HepG2 (cell line): ENCODE data around the gene ATP11A. TPM values are rescaled to one million over a fixed set of nuclear protein-coding genes. Genes with fewer than 3 reads are reported as not detected.

ENCODE experiments used
- ATM ChIP-seq: fragments of 450-650 bp; IDR thresholded peaks from 2 replicates; pipeline ENCODE4 v1.7.1; 2017; ENCODE audit warnings: mild to moderate bottlenecking, borderline replicate concordance
- DMAP1 ChIP-seq: IDR thresholded peaks from 2 replicates; pipeline ENCODE4 v1.6.1; 2016
- FOXJ3 ChIP-seq: sonication (generic); formaldehyde crosslinking; IDR thresholded peaks from 2 replicates; pipeline ENCODE4 v1.4.0; 2020; ENCODE audit warnings: missing genetic modification reagents, mild to moderate bottlenecking, borderline replicate concordance
- KAT8 ChIP-seq: IDR thresholded peaks from 2 replicates; pipeline ENCODE4 v1.6.1; 2016; ENCODE audit warnings: missing genetic modification reagents, missing compliant biosample characterization
- KDM2A ChIP-seq: sonication (generic); formaldehyde crosslinking; IDR thresholded peaks from 2 replicates; pipeline ENCODE4 v1.4.0; 2020; ENCODE audit warnings: low read depth, missing genetic modification reagents, borderline replicate concordance
- MAZ ChIP-seq, 2 experiments: sonication (generic) in 1 of 2; formaldehyde crosslinking in 1 of 2; IDR thresholded peaks; 2 replicates each; pipeline versions ENCODE4 v1.5.0 to v1.6.1; 2012 to 2020; ENCODE audit warnings: low read depth in 2 of 2, mild to moderate bottlenecking in 2 of 2, borderline replicate concordance in 1 of 2, improper control_type of control experiment in 1 of 2, low read length in 1 of 2, missing genetic modification reagents in 1 of 2, moderate library complexity in 1 of 2
- ZNF747 ChIP-seq: sonication (generic); formaldehyde crosslinking; IDR thresholded peaks from 2 replicates; pipeline ENCODE4 v1.8.1; 2023; ENCODE audit warnings: missing genetic modification reagents, mild to moderate bottlenecking, borderline replicate concordance
- ZNF891 ChIP-seq: sonication (generic); formaldehyde crosslinking; IDR thresholded peaks from 2 replicates; pipeline ENCODE4 v1.5.0; 2020; ENCODE audit warnings: mild to moderate bottlenecking, missing genetic modification reagents
- polyA plus RNA-seq, 8 experiments: library from polyadenylated mRNA; depleted of rRNA in 3 of 8; stranded (reverse) in 7 of 8; unstranded in 1 of 8; fragments of >200 nt; fragmentation: Illumina TruSeq in 4 of 8; extraction: Trizol in 4 of 8; gene quantifications; 2 replicates each; pipeline versions ENCODE4 v1.2.1 to v1.2.3, GENCODE V29; 2011 to 2016; ENCODE audit warnings: low read depth in 4 of 8, missing spikeins in 1 of 8, mixed read lengths in 1 of 8; ENCODE audit not compliant: insufficient read depth in 1 of 8
- total RNA-seq, 5 experiments: library from RNA; depleted of rRNA; stranded (reverse); fragments of >200 nt; fragmentation: Illumina TruSeq; extraction: Trizol; gene quantifications; 2 replicates each; pipeline ENCODE4 v1.2.3, GENCODE V29; 2016; ENCODE audit warnings: low read depth in 1 of 5
- TF ChIP-seq, protein P1 (sequence below): fragments of 450-650 bp; IDR thresholded peaks from 2 replicates; pipeline ENCODE4 v1.6.1; 2017
- TF ChIP-seq, protein P2 (sequence below): IDR thresholded peaks from 2 replicates; pipeline ENCODE4 v1.6.1; 2012; ENCODE audit warnings: inconsistent platforms
- TF ChIP-seq, protein P3 (sequence below): sonication (generic); formaldehyde crosslinking; IDR thresholded peaks from 2 replicates; pipeline ENCODE4 v1.4.0; 2020; ENCODE audit warnings: missing genetic modification reagents, borderline replicate concordance
- TF ChIP-seq, protein P4 (sequence below): IDR thresholded peaks from 2 replicates; pipeline ENCODE4 v1.6.1; 2016; ENCODE audit warnings: low read depth, borderline replicate concordance

The ATP11A gene
- total and polyA plus RNA-seq, 2 of the 13 experiments (the other 11 are each of a cell fraction or from before 2014, with no cell fraction given), result 18.4 to 20.1 TPM

DNA sequence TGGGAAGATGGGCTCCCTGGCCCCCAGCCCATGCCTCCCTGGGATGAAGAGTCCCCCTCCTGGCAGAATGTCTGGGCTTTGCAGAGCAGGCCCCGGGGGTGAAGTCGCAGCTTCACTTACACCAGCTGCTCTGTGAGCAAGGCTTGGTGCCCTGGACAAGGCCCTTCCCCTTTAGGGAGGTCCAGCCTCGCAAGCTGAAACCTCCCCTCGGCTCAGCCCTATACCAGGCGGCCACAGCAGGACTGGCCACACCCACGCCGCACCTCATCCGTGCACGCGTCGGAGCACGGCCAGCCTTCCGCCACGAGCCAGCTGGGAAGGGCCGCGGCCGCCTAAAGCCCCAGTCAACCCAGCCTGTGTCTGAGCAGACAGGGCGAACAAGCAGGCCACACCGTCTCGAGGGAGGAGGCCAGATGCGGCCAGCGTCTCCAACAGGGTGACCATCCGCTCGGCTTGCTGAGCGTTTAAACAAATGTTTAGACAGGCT is 196.0 kb downstream of the ATP11A start (continued):
- TF ChIP-seq ZNF747, result no peak
- TF ChIP-seq ATM, result no peak
- TF ChIP-seq FOXJ3 (CRISPR knock-in tag), result no peak
- TF ChIP-seq, protein P1, sequence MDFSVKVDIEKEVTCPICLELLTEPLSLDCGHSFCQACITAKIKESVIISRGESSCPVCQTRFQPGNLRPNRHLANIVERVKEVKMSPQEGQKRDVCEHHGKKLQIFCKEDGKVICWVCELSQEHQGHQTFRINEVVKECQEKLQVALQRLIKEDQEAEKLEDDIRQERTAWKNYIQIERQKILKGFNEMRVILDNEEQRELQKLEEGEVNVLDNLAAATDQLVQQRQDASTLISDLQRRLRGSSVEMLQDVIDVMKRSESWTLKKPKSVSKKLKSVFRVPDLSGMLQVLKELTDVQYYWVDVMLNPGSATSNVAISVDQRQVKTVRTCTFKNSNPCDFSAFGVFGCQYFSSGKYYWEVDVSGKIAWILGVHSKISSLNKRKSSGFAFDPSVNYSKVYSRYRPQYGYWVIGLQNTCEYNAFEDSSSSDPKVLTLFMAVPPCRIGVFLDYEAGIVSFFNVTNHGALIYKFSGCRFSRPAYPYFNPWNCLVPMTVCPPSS, result no peak
- no peak for TF ChIP-seq ZNF891 (CRISPR knock-in tag)
- TF ChIP-seq, protein P2, sequence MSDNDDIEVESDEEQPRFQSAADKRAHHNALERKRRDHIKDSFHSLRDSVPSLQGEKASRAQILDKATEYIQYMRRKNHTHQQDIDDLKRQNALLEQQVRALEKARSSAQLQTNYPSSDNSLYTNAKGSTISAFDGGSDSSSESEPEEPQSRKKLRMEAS, result peak; percentile 85
- no peak for TF ChIP-seq MAZ (IDR thresholded peaks at IDR 0.05; ENCODE audit: borderline replicate concordance, low read depth, low read length)
- peak; percentile 49; the same call in 1 of the 2 replicates for TF ChIP-seq MAZ (CRISPR knock-in tag; IDR thresholded peaks at IDR 0.05; ENCODE audit: low read depth)
- TF ChIP-seq, protein P3, sequence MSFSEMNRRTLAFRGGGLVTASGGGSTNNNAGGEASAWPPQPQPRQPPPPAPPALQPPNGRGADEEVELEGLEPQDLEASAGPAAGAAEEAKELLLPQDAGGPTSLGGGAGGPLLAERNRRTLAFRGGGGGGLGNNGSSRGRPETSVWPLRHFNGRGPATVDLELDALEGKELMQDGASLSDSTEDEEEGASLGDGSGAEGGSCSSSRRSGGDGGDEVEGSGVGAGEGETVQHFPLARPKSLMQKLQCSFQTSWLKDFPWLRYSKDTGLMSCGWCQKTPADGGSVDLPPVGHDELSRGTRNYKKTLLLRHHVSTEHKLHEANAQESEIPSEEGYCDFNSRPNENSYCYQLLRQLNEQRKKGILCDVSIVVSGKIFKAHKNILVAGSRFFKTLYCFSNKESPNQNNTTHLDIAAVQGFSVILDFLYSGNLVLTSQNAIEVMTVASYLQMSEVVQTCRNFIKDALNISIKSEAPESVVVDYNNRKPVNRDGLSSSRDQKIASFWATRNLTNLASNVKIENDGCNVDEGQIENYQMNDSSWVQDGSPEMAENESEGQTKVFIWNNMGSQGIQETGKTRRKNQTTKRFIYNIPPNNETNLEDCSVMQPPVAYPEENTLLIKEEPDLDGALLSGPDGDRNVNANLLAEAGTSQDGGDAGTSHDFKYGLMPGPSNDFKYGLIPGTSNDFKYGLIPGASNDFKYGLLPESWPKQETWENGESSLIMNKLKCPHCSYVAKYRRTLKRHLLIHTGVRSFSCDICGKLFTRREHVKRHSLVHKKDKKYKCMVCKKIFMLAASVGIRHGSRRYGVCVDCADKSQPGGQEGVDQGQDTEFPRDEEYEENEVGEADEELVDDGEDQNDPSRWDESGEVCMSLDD (CRISPR knock-in tag), result no peak
- TF ChIP-seq DMAP1 (CRISPR knock-in tag), result peak; percentile 36; the same call in 1 of the 2 replicates
- TF ChIP-seq, protein P4, sequence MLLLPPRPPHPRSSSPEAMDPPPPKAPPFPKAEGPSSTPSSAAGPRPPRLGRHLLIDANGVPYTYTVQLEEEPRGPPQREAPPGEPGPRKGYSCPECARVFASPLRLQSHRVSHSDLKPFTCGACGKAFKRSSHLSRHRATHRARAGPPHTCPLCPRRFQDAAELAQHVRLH, result 0 out of 2 replicates have a peak, but pooled peaks have one; percentile 39
- TF ChIP-seq KDM2A (CRISPR knock-in tag), result peak; percentile 99
- TF ChIP-seq KAT8 (CRISPR knock-in tag), result peak; percentile 45; the same call in 1 of the 2 replicates
